Neural cell (in vitro differentiated cells): ENCODE data around the gene AK5. TPM values are rescaled to one million over a fixed set of nuclear protein-coding genes. Genes with fewer than 3 reads are reported as not detected.

Experiments used
- H2AFZ ChIP-seq: fragments of 200-600, 300-800 bp; sonication (generic), shearing (Covaris generic); 2 replicates; pipeline ENCODE4 v1.6.0; 2014; ENCODE audit warnings: low read depth, mild to moderate bottlenecking, antibody characterized with exemption, low read length, moderate library complexity
- H3F3A ChIP-seq: fragments of 200-600 bp; shearing (Covaris generic); 2 replicates; pipeline ENCODE4 v1.6.1; 2016; ENCODE audit warnings: mild to moderate bottlenecking, moderate library complexity, mixed read lengths, antibody characterized with exemption, low read length; ENCODE audit not compliant: insufficient read depth, poor library complexity, severe bottlenecking
- H3K27ac ChIP-seq: fragments of 200-600, 300-800 bp; sonication (generic), shearing (Covaris generic); 2 replicates; pipeline ENCODE4 v1.5.1; 2014; ENCODE audit warnings: mild to moderate bottlenecking, low read length, moderate library complexity
- H3K27me3 ChIP-seq: fragments of 300-800, 200-600 bp; sonication (generic), shearing (Covaris generic); 2 replicates; pipeline ENCODE4 v1.6.0; 2014; ENCODE audit warnings: mild to moderate bottlenecking, low read depth, low read length, moderate library complexity; ENCODE audit not compliant: insufficient read depth
- H3K36me3 ChIP-seq: fragments of 300-800, 200-600 bp; sonication (generic), shearing (Covaris generic); 2 replicates; pipeline ENCODE4 v1.5.1; 2014; ENCODE audit warnings: mild to moderate bottlenecking, antibody characterized with exemption, low read length, moderate library complexity; ENCODE audit not compliant: insufficient read depth
- H3K4me2 ChIP-seq: fragments of 300-800, 200-600 bp; sonication (generic), shearing (Covaris generic); 2 replicates; pipeline ENCODE4 v1.6.0; 2014; ENCODE audit warnings: mild to moderate bottlenecking, low read length
- H3K4me3 ChIP-seq: fragments of 300-800, 200-600 bp; sonication (generic), shearing (Covaris generic); 2 replicates; pipeline ENCODE4 v1.5.1; 2014; ENCODE audit warnings: mild to moderate bottlenecking, low read length, moderate library complexity
- H3K79me2 ChIP-seq: fragments of 200-600 bp; shearing (Covaris generic); replicated peaks from 2 replicates; pipeline ENCODE4 v1.6.0; 2014; ENCODE audit warnings: mild to moderate bottlenecking, low read length, moderate library complexity; ENCODE audit not compliant: insufficient read depth
- H3K9ac ChIP-seq: fragments of 300-800, 200-600 bp; sonication (generic), shearing (Covaris generic); 2 replicates; pipeline ENCODE4 v1.6.1; 2016; ENCODE audit warnings: mild to moderate bottlenecking, low read length, mixed read lengths
- H3K9me2 ChIP-seq: fragments of 200-600 bp; shearing (Covaris generic); 2 replicates; pipeline ENCODE4 v1.6.1; 2016; ENCODE audit warnings: mild to moderate bottlenecking, low read length, mixed read lengths; ENCODE audit not compliant: insufficient read depth
- H3K9me3 ChIP-seq: fragments of 200-600, 300-800 bp; sonication (generic), shearing (Covaris generic); 2 replicates; pipeline ENCODE4 v1.6.1; 2016; ENCODE audit warnings: mild to moderate bottlenecking, mixed run types, low read length, moderate library complexity, mixed read lengths
- H4K20me1 ChIP-seq: fragments of 200-600 bp; shearing (Covaris generic); 2 replicates; pipeline ENCODE4 v1.6.1; 2016; ENCODE audit warnings: mild to moderate bottlenecking, mixed run types; ENCODE audit not compliant: insufficient read depth
- EP300 ChIP-seq: fragments of 450-650 bp; conservative IDR thresholded peaks from 2 replicates; pipeline ENCODE4 v1.6.1; 2014; ENCODE audit warnings: antibody characterized with exemption, mild to moderate bottlenecking, moderate library complexity; ENCODE audit not compliant: poor library complexity, severe bottlenecking
- EZH2 ChIP-seq: fragments of 200-600, 300-800 bp; shearing (Covaris generic), sonication (generic); IDR thresholded peaks from 2 replicates; pipeline ENCODE4 v1.6.1; 2014; ENCODE audit warnings: antibody characterized with exemption, low read length, borderline replicate concordance, mild to moderate bottlenecking; ENCODE audit not compliant: insufficient read depth, poor library complexity, severe bottlenecking
- MXI1 ChIP-seq: fragments of 450-650 bp; conservative IDR thresholded peaks from 2 replicates; pipeline ENCODE4 v1.6.1; 2014; ENCODE audit warnings: antibody characterized with exemption, mild to moderate bottlenecking; ENCODE audit not compliant: poor library complexity, severe bottlenecking
- POLR2AphosphoS5 ChIP-seq: IDR thresholded peaks from 2 replicates; pipeline ENCODE4 v1.6.1; 2012
- RAD21 ChIP-seq: fragments of 450-650 bp; conservative IDR thresholded peaks from 2 replicates; pipeline ENCODE4 v1.6.1; 2014; ENCODE audit warnings: antibody characterized with exemption, mild to moderate bottlenecking, moderate library complexity
- SMC3 ChIP-seq: fragments of 450-650 bp; conservative IDR thresholded peaks from 2 replicates; pipeline ENCODE4 v1.6.1; 2014; ENCODE audit warnings: antibody characterized with exemption, mild to moderate bottlenecking, moderate library complexity; ENCODE audit not compliant: poor library complexity
- TAF1 ChIP-seq: IDR thresholded peaks from 2 replicates; pipeline ENCODE4 v1.6.1; 2012; ENCODE audit warnings: low read depth
- polyA plus RNA-seq: library from polyadenylated mRNA; depleted of rRNA; stranded (reverse); fragments of >200 nt; gene quantifications from 2 replicates; pipeline ENCODE4 v1.2.3, GENCODE V29; 2014
- TF ChIP-seq, protein P1 (sequence below): fragments of 450-650 bp; IDR thresholded peaks from 2 replicates; pipeline ENCODE4 v1.5.1; 2014; ENCODE audit warnings: antibody characterized with exemption, mild to moderate bottlenecking, moderate library complexity; ENCODE audit not compliant: poor library complexity, severe bottlenecking
- TF ChIP-seq, protein P2 (sequence below): IDR thresholded peaks from 2 replicates; pipeline ENCODE4 v1.6.1; 2012; ENCODE audit warnings: borderline replicate concordance

Gene AK5
- polyA plus RNA-seq, 1 donor from 2014 or later, result 7.1 TPM

DNA sequence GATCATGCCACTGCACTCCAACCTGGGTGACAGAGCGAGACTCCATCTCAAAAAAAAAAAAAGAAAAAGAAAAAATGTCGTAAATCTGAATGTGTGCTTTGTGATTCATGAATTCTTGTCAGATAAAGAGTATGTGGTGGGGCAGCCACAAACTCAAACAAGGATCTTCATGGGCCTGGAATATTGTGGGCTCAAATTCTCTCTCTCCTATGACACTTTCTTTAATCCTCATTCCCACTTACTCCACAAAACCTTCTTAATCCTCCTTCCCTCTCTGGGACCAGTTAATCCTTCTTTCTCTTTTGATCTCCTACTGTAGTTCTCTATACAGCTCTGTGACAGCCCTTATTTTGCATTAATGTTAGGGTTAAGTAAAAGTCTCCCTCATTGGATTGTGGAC, 112.3 kb downstream of the AK5 start:
- Histone ChIP-seq H4K20me1 (no peaks in the 10 kb centered on the region), H3F3A (no peaks in the 10 kb centered on the region), H3K9me3 (no peaks in the 10 kb centered on the region), H3K9me2 (no peaks in the 10 kb centered on the region), H3K27ac (no peak overlapping the region), H3K9ac (no peak overlapping the region), H3K4me2 (no peak overlapping the region), H3K27me3 (no peaks in the 10 kb centered on the region), H3K4me3 (no peak overlapping the region), H2AFZ (no peak overlapping the region), H3K36me3 (no peaks in the 10 kb centered on the region), H3K79me2 (no peaks in the 10 kb centered on the region)
- TF ChIP-seq SMC3, result no peak
- no peak for TF ChIP-seq EP300
- no peak for TF ChIP-seq MXI1
- no peak for TF ChIP-seq EZH2
- TF ChIP-seq, protein P1, sequence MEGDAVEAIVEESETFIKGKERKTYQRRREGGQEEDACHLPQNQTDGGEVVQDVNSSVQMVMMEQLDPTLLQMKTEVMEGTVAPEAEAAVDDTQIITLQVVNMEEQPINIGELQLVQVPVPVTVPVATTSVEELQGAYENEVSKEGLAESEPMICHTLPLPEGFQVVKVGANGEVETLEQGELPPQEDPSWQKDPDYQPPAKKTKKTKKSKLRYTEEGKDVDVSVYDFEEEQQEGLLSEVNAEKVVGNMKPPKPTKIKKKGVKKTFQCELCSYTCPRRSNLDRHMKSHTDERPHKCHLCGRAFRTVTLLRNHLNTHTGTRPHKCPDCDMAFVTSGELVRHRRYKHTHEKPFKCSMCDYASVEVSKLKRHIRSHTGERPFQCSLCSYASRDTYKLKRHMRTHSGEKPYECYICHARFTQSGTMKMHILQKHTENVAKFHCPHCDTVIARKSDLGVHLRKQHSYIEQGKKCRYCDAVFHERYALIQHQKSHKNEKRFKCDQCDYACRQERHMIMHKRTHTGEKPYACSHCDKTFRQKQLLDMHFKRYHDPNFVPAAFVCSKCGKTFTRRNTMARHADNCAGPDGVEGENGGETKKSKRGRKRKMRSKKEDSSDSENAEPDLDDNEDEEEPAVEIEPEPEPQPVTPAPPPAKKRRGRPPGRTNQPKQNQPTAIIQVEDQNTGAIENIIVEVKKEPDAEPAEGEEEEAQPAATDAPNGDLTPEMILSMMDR, result no peak
- TF ChIP-seq, protein P2, sequence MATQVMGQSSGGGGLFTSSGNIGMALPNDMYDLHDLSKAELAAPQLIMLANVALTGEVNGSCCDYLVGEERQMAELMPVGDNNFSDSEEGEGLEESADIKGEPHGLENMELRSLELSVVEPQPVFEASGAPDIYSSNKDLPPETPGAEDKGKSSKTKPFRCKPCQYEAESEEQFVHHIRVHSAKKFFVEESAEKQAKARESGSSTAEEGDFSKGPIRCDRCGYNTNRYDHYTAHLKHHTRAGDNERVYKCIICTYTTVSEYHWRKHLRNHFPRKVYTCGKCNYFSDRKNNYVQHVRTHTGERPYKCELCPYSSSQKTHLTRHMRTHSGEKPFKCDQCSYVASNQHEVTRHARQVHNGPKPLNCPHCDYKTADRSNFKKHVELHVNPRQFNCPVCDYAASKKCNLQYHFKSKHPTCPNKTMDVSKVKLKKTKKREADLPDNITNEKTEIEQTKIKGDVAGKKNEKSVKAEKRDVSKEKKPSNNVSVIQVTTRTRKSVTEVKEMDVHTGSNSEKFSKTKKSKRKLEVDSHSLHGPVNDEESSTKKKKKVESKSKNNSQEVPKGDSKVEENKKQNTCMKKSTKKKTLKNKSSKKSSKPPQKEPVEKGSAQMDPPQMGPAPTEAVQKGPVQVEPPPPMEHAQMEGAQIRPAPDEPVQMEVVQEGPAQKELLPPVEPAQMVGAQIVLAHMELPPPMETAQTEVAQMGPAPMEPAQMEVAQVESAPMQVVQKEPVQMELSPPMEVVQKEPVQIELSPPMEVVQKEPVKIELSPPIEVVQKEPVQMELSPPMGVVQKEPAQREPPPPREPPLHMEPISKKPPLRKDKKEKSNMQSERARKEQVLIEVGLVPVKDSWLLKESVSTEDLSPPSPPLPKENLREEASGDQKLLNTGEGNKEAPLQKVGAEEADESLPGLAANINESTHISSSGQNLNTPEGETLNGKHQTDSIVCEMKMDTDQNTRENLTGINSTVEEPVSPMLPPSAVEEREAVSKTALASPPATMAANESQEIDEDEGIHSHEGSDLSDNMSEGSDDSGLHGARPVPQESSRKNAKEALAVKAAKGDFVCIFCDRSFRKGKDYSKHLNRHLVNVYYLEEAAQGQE, result no peak
- TF ChIP-seq RAD21, result no peak
- TF ChIP-seq POLR2AphosphoS5, result no peak
- TF ChIP-seq TAF1, result no peak

DNA sequence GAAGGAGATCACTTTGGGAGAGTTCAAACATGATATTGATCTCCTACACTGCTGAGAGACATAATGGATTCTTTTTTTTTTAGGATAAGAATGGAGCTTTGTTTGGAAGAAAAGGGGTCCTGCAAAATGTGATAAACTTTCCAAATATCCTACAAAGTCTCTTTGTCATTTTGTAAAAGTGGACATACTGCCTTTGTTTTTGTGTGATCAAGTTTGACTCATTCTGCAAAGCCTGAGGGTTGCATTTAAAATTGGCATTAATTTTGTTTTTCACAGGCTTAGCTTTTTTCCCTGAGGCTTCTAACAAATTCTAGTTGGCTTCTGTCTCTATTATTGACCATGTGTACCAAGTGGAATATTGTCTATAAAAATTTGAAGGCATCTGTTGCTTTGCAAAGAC, 113.2 kb downstream of the AK5 start:
- H2AFZ ChIP-seq, result no peak overlapping the region
- no peaks in the 10 kb centered on the region for H4K20me1 ChIP-seq
- H3F3A ChIP-seq, result no peaks in the 10 kb centered on the region
- H3K27ac ChIP-seq, result no peak overlapping the region
- no peaks in the 10 kb centered on the region for H3K9me3 ChIP-seq
- no peak overlapping the region for H3K4me2 ChIP-seq
- TF ChIP-seq EZH2, result no peak
- TF ChIP-seq, protein P1, result no peak
- TF ChIP-seq, protein P2, result no peak
- no peak for TF ChIP-seq MXI1
- no peak for TF ChIP-seq TAF1
- no peak for TF ChIP-seq RAD21
- no peak for TF ChIP-seq EP300
- no peak for TF ChIP-seq SMC3
- TF ChIP-seq POLR2AphosphoS5, result no peak
- H3K4me3 ChIP-seq, result no peak overlapping the region
- no peaks in the 10 kb centered on the region for H3K79me2 ChIP-seq
- no peak overlapping the region for H3K9ac ChIP-seq
- no peaks in the 10 kb centered on the region for H3K9me2 ChIP-seq
- H3K27me3 ChIP-seq, result no peaks in the 10 kb centered on the region
- H3K36me3 ChIP-seq, result no peaks in the 10 kb centered on the region
